ENCODE data around the gene IGSF21. TPM values are rescaled to one million over a fixed set of nuclear protein-coding genes. Genes with fewer than 3 reads are reported as not detected.

IGSF21 gene
- total and polyA plus RNA-seq, 4 donors: 0.31 to 1.5 (median 0.88) TPM

DNA sequence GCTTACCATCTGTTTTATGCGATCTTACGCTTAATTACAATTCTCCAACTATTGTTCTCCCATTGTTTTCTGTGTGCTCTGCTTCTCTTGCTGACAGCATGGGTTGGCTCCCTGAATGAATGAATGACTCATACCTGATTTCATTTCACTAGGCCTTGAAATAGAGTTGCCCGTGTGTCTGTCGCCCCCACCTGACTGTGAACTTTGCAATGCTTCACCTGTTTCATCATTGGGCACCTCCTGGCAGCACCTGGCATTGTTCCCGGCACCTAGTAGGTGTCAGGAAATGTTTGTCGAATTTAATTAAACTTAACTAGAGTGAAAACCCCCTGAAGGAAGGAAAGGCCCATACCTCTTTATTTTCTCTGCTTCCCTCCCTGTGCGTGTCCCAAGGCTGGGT lies 252.7 kb downstream of the IGSF21 start:
- Histone ChIP-seq H3K4me1 (ENCODE audit: control insufficient read depth in 4 of 4, insufficient read depth in 4 of 4, low read length in 3 of 4) (no peaks in the 10 kb centered on the region), H3K36me3 (ENCODE audit: control insufficient read depth in 4 of 4, insufficient read depth in 3 of 4, low read depth in 1 of 4, low read length in 3 of 4) (no peaks in the 10 kb centered on the region), H3K27me3 (ENCODE audit: control insufficient read depth in 4 of 4, insufficient read depth in 4 of 4, low read length in 3 of 4) (peaks cover 0 to 3% (median 1%) of the 10 kb centered on the region in 4 donors), H3K4me3 (ENCODE audit: low read depth in 1 of 3, low read length in 3 of 3) (no peak overlapping the region), H3K9ac (ENCODE audit: low read depth in 1 of 2, low read length in 2 of 2) (no peak overlapping the region), H3K9me3 (ENCODE audit: control insufficient read depth in 4 of 4, low read length in 3 of 4) (no peaks in the 10 kb centered on the region), H3K27ac (ENCODE audit: low read depth in 1 of 2, low read length in 2 of 2) (no peak overlapping the region)
- DNase-seq (ENCODE audit: low spot score): no peak
- 77% methylated on average over 7 of the region's 7 CpGs for WGBS
- no peak for TF ChIP-seq NR2F2 (IDR thresholded peaks at IDR 0.05)
- TF ChIP-seq EGR1 (IDR thresholded peaks at IDR 0.05; ENCODE audit: low read depth in 2 of 2): no peak
- TF ChIP-seq SP1 (IDR thresholded peaks at IDR 0.05): no peak

DNA sequence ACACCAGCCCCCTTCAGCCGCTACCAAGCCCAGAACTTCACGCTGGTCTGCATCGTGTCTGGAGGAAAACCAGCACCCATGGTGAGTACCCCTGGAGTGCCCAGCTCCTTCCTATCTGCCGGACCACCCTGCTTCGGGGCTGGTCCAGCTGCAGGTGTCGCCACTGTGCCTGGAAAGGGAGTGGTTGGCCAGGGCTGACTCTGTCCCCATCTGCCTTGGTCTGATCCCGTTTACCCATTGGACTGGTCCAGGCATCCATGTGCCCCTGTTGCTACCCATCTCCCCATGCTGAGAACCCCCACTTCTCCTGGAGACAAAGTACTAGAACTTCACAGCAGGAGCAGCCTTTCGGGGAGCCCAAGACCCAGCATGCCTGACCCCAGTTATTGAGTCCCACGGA lies 254.6 kb downstream of the IGSF21 start:
- Histone ChIP-seq H3K9ac (ENCODE audit: low read depth in 1 of 2, low read length in 2 of 2) (no peak overlapping the region), H3K27me3 (ENCODE audit: control insufficient read depth in 4 of 4, insufficient read depth in 4 of 4, low read length in 3 of 4) (peaks cover 0 to 3% (median 0%) of the 10 kb centered on the region in 4 donors), H3K27ac (ENCODE audit: low read depth in 1 of 2, low read length in 2 of 2) (no peak overlapping the region), H3K36me3 (ENCODE audit: control insufficient read depth in 4 of 4, insufficient read depth in 3 of 4, low read depth in 1 of 4, low read length in 3 of 4) (no peaks in the 10 kb centered on the region), H3K4me3 (ENCODE audit: low read depth in 1 of 3, low read length in 3 of 3) (no peak overlapping the region), H3K9me3 (ENCODE audit: control insufficient read depth in 4 of 4, low read length in 3 of 4) (peaks cover 0 to 1% (median 0%) of the 10 kb centered on the region in 4 donors), H3K4me1 (ENCODE audit: control insufficient read depth in 4 of 4, insufficient read depth in 4 of 4, low read length in 3 of 4) (no peaks in the 10 kb centered on the region)
- TF ChIP-seq EGR1 (IDR thresholded peaks at IDR 0.05; ENCODE audit: low read depth in 2 of 2) (no peak), HNF4G (IDR thresholded peaks at IDR 0.05) (no peak), JUND (IDR thresholded peaks at IDR 0.05) (no peak), NR2F2 (IDR thresholded peaks at IDR 0.05) (no peak), RXRA (IDR thresholded peaks at IDR 0.05) (no peak), TAF1 (conservative IDR thresholded peaks at IDR 0.05) (no peak), GABPA (IDR thresholded peaks at IDR 0.05 in 1 of 2, conservative IDR thresholded peaks at IDR 0.05 in 1 of 2) (no peak), SP1 (IDR thresholded peaks at IDR 0.05) (no peak)
- TF ChIP-seq, protein P1, sequence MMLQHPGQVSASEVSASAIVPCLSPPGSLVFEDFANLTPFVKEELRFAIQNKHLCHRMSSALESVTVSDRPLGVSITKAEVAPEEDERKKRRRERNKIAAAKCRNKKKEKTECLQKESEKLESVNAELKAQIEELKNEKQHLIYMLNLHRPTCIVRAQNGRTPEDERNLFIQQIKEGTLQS (IDR thresholded peaks at IDR 0.05): no peak
- TF ChIP-seq, protein P2, sequence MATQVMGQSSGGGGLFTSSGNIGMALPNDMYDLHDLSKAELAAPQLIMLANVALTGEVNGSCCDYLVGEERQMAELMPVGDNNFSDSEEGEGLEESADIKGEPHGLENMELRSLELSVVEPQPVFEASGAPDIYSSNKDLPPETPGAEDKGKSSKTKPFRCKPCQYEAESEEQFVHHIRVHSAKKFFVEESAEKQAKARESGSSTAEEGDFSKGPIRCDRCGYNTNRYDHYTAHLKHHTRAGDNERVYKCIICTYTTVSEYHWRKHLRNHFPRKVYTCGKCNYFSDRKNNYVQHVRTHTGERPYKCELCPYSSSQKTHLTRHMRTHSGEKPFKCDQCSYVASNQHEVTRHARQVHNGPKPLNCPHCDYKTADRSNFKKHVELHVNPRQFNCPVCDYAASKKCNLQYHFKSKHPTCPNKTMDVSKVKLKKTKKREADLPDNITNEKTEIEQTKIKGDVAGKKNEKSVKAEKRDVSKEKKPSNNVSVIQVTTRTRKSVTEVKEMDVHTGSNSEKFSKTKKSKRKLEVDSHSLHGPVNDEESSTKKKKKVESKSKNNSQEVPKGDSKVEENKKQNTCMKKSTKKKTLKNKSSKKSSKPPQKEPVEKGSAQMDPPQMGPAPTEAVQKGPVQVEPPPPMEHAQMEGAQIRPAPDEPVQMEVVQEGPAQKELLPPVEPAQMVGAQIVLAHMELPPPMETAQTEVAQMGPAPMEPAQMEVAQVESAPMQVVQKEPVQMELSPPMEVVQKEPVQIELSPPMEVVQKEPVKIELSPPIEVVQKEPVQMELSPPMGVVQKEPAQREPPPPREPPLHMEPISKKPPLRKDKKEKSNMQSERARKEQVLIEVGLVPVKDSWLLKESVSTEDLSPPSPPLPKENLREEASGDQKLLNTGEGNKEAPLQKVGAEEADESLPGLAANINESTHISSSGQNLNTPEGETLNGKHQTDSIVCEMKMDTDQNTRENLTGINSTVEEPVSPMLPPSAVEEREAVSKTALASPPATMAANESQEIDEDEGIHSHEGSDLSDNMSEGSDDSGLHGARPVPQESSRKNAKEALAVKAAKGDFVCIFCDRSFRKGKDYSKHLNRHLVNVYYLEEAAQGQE (IDR thresholded peaks at IDR 0.05): no peak
- TF ChIP-seq, protein P3, sequence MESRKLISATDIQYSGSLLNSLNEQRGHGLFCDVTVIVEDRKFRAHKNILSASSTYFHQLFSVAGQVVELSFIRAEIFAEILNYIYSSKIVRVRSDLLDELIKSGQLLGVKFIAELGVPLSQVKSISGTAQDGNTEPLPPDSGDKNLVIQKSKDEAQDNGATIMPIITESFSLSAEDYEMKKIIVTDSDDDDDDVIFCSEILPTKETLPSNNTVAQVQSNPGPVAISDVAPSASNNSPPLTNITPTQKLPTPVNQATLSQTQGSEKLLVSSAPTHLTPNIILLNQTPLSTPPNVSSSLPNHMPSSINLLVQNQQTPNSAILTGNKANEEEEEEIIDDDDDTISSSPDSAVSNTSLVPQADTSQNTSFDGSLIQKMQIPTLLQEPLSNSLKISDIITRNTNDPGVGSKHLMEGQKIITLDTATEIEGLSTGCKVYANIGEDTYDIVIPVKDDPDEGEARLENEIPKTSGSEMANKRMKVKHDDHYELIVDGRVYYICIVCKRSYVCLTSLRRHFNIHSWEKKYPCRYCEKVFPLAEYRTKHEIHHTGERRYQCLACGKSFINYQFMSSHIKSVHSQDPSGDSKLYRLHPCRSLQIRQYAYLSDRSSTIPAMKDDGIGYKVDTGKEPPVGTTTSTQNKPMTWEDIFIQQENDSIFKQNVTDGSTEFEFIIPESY (IDR thresholded peaks at IDR 0.05): no peak
- WGBS: 69% methylated on average over 9 of the region's 9 CpGs
- no peak for DNase-seq (ENCODE audit: low spot score)

DNA sequence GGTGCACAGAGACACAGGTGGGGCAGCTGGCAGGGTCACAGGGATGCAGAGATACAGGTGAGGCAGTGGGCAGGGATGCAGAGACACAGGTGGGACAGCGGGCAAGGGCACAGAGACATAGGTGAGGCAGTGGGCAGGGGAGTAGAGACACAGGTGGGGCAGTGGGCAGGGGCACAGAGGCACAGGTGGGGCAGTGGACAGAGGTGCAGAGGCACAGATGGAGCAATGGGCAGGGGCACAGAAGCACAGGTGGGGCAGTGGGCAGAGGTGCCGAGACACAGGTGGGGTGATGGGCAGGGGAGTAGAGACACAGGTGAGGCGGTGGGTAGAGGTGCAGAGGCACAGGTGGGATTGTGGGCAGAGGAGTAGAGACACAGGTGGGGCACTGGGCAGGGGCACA lies 255.8 kb downstream of the IGSF21 start:
- WGBS: 93% methylated on average over 3 of the region's 3 CpGs
- Histone ChIP-seq H3K27me3 (ENCODE audit: control insufficient read depth in 4 of 4, insufficient read depth in 4 of 4, low read length in 3 of 4) (peaks cover 0 to 3% (median 0%) of the 10 kb centered on the region in 4 donors), H3K4me3 (ENCODE audit: low read depth in 1 of 3, low read length in 3 of 3) (no peak overlapping the region), H3K9ac (ENCODE audit: low read depth in 1 of 2, low read length in 2 of 2) (no peak overlapping the region), H3K27ac (ENCODE audit: low read depth in 1 of 2, low read length in 2 of 2) (no peak overlapping the region), H3K9me3 (ENCODE audit: control insufficient read depth in 4 of 4, low read length in 3 of 4) (peaks cover 0 to 2% (median 0%) of the 10 kb centered on the region in 4 donors), H3K36me3 (ENCODE audit: control insufficient read depth in 4 of 4, insufficient read depth in 3 of 4, low read depth in 1 of 4, low read length in 3 of 4) (no peaks in the 10 kb centered on the region), H3K4me1 (ENCODE audit: control insufficient read depth in 4 of 4, insufficient read depth in 4 of 4, low read length in 3 of 4) (no peaks in the 10 kb centered on the region)
- no peak for TF ChIP-seq FOXA2 (IDR thresholded peaks at IDR 0.05)
- TF ChIP-seq FOXA1 (IDR thresholded peaks at IDR 0.05): no peak
- no peak for TF ChIP-seq RAD21 (IDR thresholded peaks at IDR 0.05)
- no peak for DNase-seq (ENCODE audit: low spot score)

Data from liver (tissue), 9 donors.